Activated T-helper 17 cell treated with anti-CD3 and anti-CD28 coated beads, Interleukin-2, amount 50 U/mL, for 72 hours (primary cell): ENCODE results near the gene CSNK1G1. TPM values are rescaled to one million over a fixed set of nuclear protein-coding genes. Genes with fewer than 3 reads are reported as not detected.
"Not testable (repeated sequence)": the region's sequence is repeated elsewhere in the genome, so short reads cannot be mapped to it uniquely, and the experiment has no call there.

Experiments
- ATAC-seq: fragments of 150-1000 bp; cut with Tn5 transposase; replicated peaks from 2 replicates; pipeline ENCODE4 v1.10.0; 2021; ENCODE audit warnings: mild to moderate bottlenecking, moderate library complexity
- H3K27ac Mint-ChIP-seq: one replicate; pipeline ENCODE4 v1.8.0; 2022; ENCODE audit warnings: mixed read lengths
- H3K27me3 Mint-ChIP-seq: one replicate; pipeline ENCODE4 v1.8.0; 2022; ENCODE audit warnings: mixed read lengths
- H3K36me3 Mint-ChIP-seq: one replicate; pipeline ENCODE4 v1.8.0; 2022; ENCODE audit warnings: low read depth, mild to moderate bottlenecking, mixed read lengths
- H3K4me1 Mint-ChIP-seq: one replicate; pipeline ENCODE4 v1.8.0; 2022; ENCODE audit warnings: mixed read lengths
- H3K4me3 Mint-ChIP-seq: one replicate; pipeline ENCODE4 v1.8.0; 2022; ENCODE audit warnings: mild to moderate bottlenecking, mixed read lengths
- H3K9me3 Mint-ChIP-seq: one replicate; pipeline ENCODE4 v1.8.0; 2022; ENCODE audit warnings: mixed read lengths
- total RNA-seq, 2 donors: library from RNA; stranded (reverse); gene quantifications; one replicate each; pipeline ENCODE4 v1.2.3, GENCODE V29; 2022

Gene CSNK1G1
- total RNA-seq, 2 donors from 2014 or later, result 34.5 to 38.0 TPM

DNA sequence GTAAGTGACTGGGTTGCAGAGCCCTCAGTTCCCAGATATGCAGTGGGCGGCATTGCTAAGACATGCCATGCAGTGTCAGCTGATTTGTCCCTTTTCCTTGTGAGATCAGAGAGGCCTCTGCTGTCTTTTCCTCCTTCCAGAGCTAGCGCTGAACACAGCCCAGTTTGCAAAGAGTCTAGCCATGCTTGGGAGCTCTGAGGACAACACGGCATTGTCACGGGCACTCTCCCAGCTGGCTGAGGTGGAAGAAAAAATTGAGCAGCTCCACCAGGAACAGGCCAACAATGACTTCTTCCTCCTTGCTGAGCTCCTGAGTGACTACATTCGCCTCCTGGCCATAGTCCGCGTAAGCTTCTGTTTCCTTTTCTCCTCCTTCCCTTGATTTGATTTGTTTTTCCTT lies 224.4 kb downstream of the CSNK1G1 start:
- no peak for ATAC-seq
- peaks cover 100% of the 10 kb centered on the region for H3K36me3 Mint-ChIP-seq
- no peak overlapping the region for H3K4me3 Mint-ChIP-seq
- no peaks in the 10 kb centered on the region for H3K4me1 Mint-ChIP-seq
- H3K27ac Mint-ChIP-seq, result peak overlapping the region; percentile 75
- H3K9me3 Mint-ChIP-seq, result no peaks in the 10 kb centered on the region
- no peaks in the 10 kb centered on the region for H3K27me3 Mint-ChIP-seq

GRCh38 chr15:64130159-64130558 lies 225.8 kb downstream of the CSNK1G1 start:
- no peaks in the 10 kb centered on the region for H3K4me1 Mint-ChIP-seq
- no peak overlapping the region for H3K27ac Mint-ChIP-seq
- ATAC-seq, result no peak
- no peaks in the 10 kb centered on the region for H3K9me3 Mint-ChIP-seq
- H3K36me3 Mint-ChIP-seq, result peaks cover 100% of the 10 kb centered on the region
- no peaks in the 10 kb centered on the region for H3K27me3 Mint-ChIP-seq
- no peak overlapping the region for H3K4me3 Mint-ChIP-seq

- H3K4me3 Mint-ChIP-seq, result no peak overlapping the region
- no peaks in the 10 kb centered on the region for H3K4me1 Mint-ChIP-seq
- no peak for ATAC-seq
- no peaks in the 10 kb centered on the region for H3K27me3 Mint-ChIP-seq
- H3K27ac Mint-ChIP-seq, result no peak overlapping the region
- H3K36me3 Mint-ChIP-seq, result peaks cover 100% of the 10 kb centered on the region
- H3K9me3 Mint-ChIP-seq, result no peaks in the 10 kb centered on the region
Measured at GRCh38 chr15:64127521-64128270, 228.3 kb downstream of the CSNK1G1 start.

DNA sequence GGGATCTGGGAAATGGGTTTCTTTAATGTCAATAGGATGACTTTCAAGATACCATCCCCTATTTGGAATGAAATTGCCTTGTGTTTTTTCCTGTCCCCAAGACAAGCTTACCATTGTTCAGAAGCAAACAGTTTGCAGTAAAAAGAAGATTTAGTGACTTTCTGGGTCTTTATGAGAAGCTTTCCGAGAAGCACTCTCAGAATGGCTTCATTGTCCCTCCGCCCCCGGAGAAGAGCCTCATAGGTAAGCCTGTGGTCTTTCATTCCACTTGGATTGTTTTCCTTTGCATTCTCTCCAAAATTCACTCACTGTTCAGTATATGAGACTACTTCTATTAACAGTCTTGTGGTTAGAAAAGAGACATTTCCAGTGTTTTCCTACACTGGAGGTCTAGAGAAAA lies 230.0 kb downstream of the CSNK1G1 start:
- Mint-ChIP-seq H3K27ac (no peak overlapping the region), H3K9me3 (no peaks in the 10 kb centered on the region), H3K27me3 (no peaks in the 10 kb centered on the region), H3K4me1 (no peaks in the 10 kb centered on the region), H3K4me3 (no peak overlapping the region), H3K36me3 (peaks cover 100% of the 10 kb centered on the region)
- no peak for ATAC-seq

DNA sequence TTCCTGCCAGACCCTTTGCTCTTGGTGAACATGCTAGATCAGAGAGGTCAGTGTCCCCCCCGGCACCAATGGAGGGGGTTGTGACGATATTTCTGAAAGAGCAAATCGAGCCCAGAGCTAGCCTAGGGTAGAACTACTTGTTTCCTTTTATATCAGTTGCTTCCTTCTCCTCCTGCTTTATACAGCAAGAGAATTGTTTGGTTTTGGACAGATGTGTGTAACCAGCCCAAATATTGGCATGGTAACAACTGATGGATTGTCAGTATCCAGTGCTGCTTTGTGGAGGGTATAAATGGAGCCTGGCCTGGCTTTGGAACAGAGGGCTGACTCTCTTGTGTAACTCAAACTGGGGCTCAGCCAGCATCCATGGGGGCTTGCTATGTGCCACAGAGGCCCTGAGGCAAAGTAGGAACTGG lies 233.0 kb downstream of the CSNK1G1 start:
- Mint-ChIP-seq H3K36me3 (peaks cover 100% of the 10 kb centered on the region), H3K27me3 (no peaks in the 10 kb centered on the region), H3K9me3 (no peaks in the 10 kb centered on the region), H3K27ac (no peak overlapping the region), H3K4me3 (no peak overlapping the region), H3K4me1 (no peaks in the 10 kb centered on the region)
- no peak for ATAC-seq

DNA sequence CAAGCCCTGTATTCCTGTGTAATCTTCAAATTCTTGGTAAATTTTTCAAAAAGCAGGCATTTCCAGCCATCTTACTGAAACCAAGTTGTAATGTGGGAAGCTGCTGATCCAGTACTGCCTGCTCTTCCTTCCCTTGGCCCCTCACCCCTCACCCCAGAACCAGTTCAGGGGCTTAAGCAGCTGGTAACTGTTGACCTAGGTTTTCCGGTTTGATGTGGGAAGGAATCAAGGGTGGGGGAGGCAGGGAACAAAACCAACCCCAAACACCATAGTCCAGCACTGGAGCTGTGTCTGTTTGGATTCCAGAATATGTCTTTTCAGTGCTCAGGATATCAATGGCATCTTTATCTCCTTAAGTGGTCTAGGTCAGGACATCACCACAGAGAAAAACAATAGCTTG lies 233.5 kb downstream of the CSNK1G1 start:
- ATAC-seq, result no peak
- Mint-ChIP-seq H3K4me3 (no peak overlapping the region), H3K36me3 (peaks cover 100% of the 10 kb centered on the region), H3K4me1 (no peaks in the 10 kb centered on the region), H3K27ac (no peak overlapping the region), H3K9me3 (no peaks in the 10 kb centered on the region), H3K27me3 (no peaks in the 10 kb centered on the region)

- no peaks in the 10 kb centered on the region for H3K9me3 Mint-ChIP-seq
- H3K4me1 Mint-ChIP-seq, result no peaks in the 10 kb centered on the region
- ATAC-seq, result no peak
- no peak overlapping the region for H3K27ac Mint-ChIP-seq
- no peak overlapping the region for H3K4me3 Mint-ChIP-seq
- H3K27me3 Mint-ChIP-seq, result no peaks in the 10 kb centered on the region
- H3K36me3 Mint-ChIP-seq, result peaks cover 100% of the 10 kb centered on the region
Measured at GRCh38 chr15:64121614-64122013, 234.4 kb downstream of the CSNK1G1 start.

DNA sequence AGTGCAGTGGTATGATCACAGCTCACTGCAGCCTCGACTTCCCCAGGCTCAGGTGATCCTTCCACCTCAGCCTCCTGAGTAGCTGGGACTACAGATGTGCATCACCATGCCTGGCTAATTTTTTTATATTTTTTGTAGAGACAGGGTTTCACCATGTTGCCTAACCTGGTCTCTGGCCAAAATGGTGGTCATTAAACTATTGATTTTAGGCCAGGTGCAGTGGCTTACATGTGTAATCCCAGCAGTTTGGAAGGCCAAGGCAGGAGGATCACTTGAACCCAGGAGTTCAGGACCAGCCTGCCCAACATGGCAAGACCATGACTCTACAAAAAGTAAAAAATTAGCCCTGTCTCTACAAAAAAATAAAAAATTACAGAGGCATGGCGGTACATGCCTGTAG lies 235.7 kb downstream of the CSNK1G1 start:
- peaks cover 100% of the 10 kb centered on the region for H3K36me3 Mint-ChIP-seq
- not testable (repeated sequence) for H3K27me3 Mint-ChIP-seq, H3K4me3 Mint-ChIP-seq, H3K27ac Mint-ChIP-seq, ATAC-seq, H3K4me1 Mint-ChIP-seq, H3K9me3 Mint-ChIP-seq

DNA sequence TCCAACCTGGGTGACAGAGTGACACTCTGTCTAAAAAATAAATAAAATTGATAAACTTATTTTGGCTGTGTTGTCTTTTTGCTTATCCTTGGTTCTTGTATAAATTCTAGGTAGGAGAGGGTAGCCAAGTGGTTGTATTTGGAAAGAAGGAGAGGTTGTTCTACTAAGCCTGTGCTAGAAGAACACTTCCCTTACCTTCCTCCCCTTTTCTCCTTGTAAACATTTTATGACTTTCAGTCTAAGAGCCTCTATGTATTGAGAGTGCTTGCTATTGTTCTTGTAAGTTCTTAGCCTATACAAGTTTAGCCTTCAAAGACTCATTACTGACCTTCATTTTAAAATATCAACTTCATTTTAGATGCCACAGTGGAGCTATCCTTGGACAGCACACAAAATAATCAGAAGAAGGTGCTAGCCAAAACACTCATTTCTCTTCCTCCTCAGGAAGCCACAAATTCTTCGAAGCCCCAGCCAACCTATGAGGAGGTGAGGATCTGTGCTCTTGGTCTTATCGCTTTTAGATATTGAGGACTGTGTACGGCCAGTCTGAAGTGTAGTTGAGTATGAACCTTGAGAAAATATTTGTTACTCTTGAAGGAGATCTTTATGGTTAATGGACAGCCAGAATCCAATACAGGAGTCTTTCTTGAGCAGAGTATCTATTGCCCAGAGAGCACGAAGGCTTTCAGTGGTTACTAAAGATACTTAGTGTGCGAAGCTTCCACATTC lies 238.1 kb downstream of the CSNK1G1 start:
- H3K4me1 Mint-ChIP-seq, result peaks cover under 1% of the 10 kb centered on the region
- peaks cover 100% of the 10 kb centered on the region for H3K36me3 Mint-ChIP-seq
- peak overlapping the region; percentile 52 for H3K27ac Mint-ChIP-seq
- H3K27me3 Mint-ChIP-seq, result no peaks in the 10 kb centered on the region
- no peaks in the 10 kb centered on the region for H3K9me3 Mint-ChIP-seq
- no peak overlapping the region for H3K4me3 Mint-ChIP-seq
- no peak for ATAC-seq

Other genes starting within 250 kb of the CSNK1G1 start
- under 1 TPM; 0.26 to 0.77 TPM for gene SNX22, start 204.4 kb downstream of the CSNK1G1 start, total RNA-seq
- 100 to 1,000 TPM; 194 to 363 TPM for gene PPIB, start 193.2 kb downstream of the CSNK1G1 start, total RNA-seq
- 100 to 1,000 TPM in 1 of 2 donors, 10 to 100 TPM in 1; 61.5 to 101 TPM for gene PCLAF, start 25.3 kb upstream of the CSNK1G1 start, total RNA-seq
- gene TRIP4, start 31.7 kb upstream of the CSNK1G1 start, total RNA-seq, result 10 to 100 TPM; 26.6 to 26.7 TPM
- gene ZNF609, start 104.4 kb upstream of the CSNK1G1 start, total RNA-seq, result 10 to 100 TPM; 27.3 to 41.2 TPM